Left ventricle myocardium inferior (tissue), 1 donor: ENCODE results near the gene ABCG5. TPM values are rescaled to one million over a fixed set of nuclear protein-coding genes. Genes with fewer than 3 reads are reported as not detected.

Source experiments
- DNase-seq: peaks from one replicate; pipeline ENCODE4 v3.0.0-alpha.2; 2020
- H3K27ac ChIP-seq: fragments of 200-600 bp; replicated peaks from 2 replicates; pipeline ENCODE4 v1.8.0; 2021
- H3K27me3 ChIP-seq: fragments of 200-600 bp; 2 replicates; pipeline ENCODE4 v1.8.0; 2021; ENCODE audit warnings: low read depth
- H3K36me3 ChIP-seq: fragments of 200-600 bp; 2 replicates; pipeline ENCODE4 v1.8.0; 2021
- H3K4me1 ChIP-seq: fragments of 200-600 bp; 2 replicates; pipeline ENCODE4 v1.8.0; 2021
- H3K4me3 ChIP-seq: fragments of 200-600 bp; 2 replicates; pipeline ENCODE4 v1.8.0; 2021; ENCODE audit warnings: mild to moderate bottlenecking, moderate library complexity
- H3K9me3 ChIP-seq: fragments of 200-600 bp; replicated peaks from 2 replicates; pipeline ENCODE4 v1.8.0; 2021
- intact Hi-C: fragments of 100-400 bp; cut with micrococcal nuclease; formaldehyde crosslinking; loops from one replicate; pipeline ENCODE4 v1.11.0; 2022
- total RNA-seq: library from RNA; stranded (reverse); fragmentation: NEBNext Ultra II Directional; extraction: Animal tissue kit (Norgen Biotek cat#: 25700); gene quantifications from one replicate; pipeline ENCODE4 v1.2.1, GENCODE V29; 2021
- TF ChIP-seq, protein P1 (sequence below): fragments of 200-600 bp; IDR thresholded peaks from 2 replicates; pipeline ENCODE4 v1.8.0; 2021; ENCODE audit warnings: antibody characterized with exemption, mild to moderate bottlenecking, borderline replicate concordance
- donor health status: DM: no; HTN: yes; CAD: no; lungs with severe emphysema.

The ABCG5 gene
- total RNA-seq, 1 donor from 2014 or later: not detected

DNA sequence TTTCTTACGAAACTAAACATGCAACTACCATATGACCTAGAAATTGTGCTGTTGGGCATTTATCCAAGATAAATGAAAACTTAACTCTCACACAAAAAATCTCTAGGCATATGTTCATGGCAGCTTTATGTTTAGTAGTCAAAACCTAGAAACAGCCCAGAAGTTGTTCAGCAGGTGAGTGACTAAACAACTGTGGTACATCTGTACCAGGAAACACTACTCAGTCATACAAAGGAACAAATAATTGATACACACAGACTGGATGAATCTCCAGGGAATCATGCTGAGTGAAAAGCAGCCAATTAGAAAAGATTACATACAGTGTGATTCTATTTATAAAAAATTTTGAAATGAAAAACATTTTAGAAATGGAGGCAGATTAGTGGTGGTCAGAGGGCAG lies 35.5 kb downstream of the ABCG5 start:
- intact Hi-C loops: no loop called here
- Histone ChIP-seq H3K9me3 (no peaks in the 10 kb centered on the region), H3K4me1 (no peaks in the 10 kb centered on the region), H3K27ac (no peak overlapping the region), H3K36me3 (peaks cover 41% of the 10 kb centered on the region), H3K27me3 (no peaks in the 10 kb centered on the region), H3K4me3 (no peak overlapping the region)
- no peak for DNase-seq
- TF ChIP-seq, protein P1, sequence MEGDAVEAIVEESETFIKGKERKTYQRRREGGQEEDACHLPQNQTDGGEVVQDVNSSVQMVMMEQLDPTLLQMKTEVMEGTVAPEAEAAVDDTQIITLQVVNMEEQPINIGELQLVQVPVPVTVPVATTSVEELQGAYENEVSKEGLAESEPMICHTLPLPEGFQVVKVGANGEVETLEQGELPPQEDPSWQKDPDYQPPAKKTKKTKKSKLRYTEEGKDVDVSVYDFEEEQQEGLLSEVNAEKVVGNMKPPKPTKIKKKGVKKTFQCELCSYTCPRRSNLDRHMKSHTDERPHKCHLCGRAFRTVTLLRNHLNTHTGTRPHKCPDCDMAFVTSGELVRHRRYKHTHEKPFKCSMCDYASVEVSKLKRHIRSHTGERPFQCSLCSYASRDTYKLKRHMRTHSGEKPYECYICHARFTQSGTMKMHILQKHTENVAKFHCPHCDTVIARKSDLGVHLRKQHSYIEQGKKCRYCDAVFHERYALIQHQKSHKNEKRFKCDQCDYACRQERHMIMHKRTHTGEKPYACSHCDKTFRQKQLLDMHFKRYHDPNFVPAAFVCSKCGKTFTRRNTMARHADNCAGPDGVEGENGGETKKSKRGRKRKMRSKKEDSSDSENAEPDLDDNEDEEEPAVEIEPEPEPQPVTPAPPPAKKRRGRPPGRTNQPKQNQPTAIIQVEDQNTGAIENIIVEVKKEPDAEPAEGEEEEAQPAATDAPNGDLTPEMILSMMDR: no peak

DNA sequence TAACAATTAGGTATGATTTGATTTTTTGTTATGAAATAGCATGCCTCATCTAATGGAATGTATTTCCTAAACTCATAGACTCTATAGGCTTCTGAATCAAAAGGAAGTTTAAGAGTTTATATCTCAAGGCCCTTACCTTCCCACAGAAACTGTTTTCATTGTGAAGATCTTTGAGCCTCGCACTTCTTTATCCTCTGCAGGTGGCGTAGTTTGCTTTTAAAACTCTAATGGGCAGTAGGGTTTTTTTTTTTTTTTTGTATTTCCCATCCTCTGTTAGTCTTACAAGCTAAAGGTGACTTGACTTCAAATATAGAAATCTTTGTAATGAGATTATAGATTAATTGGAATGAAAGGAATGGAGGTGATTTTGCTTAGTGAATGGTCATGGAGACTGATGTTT lies 36.5 kb downstream of the ABCG5 start:
- Histone ChIP-seq H3K4me1 (no peaks in the 10 kb centered on the region), H3K27me3 (no peaks in the 10 kb centered on the region), H3K9me3 (no peaks in the 10 kb centered on the region), H3K27ac (no peak overlapping the region), H3K4me3 (no peak overlapping the region), H3K36me3 (peaks cover 44% of the 10 kb centered on the region)
- TF ChIP-seq, protein P1: no peak
- intact Hi-C loops: no loop called here
- no peak for DNase-seq

DNA sequence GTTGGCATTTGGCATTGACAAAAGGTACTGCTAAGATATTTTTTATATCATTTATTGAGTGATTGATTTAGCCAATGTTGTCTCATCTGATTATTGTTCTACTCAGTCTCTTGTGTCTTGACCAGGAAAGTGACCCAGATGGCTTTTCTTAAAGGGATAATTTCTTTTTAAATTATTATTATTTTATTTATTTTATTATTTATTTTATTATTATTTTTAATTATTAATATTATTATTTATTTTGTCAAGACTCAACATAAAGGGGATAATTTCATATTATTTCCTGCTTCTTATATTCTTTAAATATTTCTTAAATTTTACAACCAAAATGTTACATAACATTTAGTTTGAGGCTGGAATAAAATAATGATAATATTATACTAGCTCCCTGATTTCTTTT lies 37.7 kb downstream of the ABCG5 start:
- Histone ChIP-seq H3K27me3 (no peaks in the 10 kb centered on the region), H3K4me1 (no peaks in the 10 kb centered on the region), H3K27ac (no peak overlapping the region), H3K4me3 (no peak overlapping the region), H3K9me3 (no peaks in the 10 kb centered on the region), H3K36me3 (peaks cover 39% of the 10 kb centered on the region)
- intact Hi-C loops: no loop called here
- no peak for DNase-seq
- TF ChIP-seq, protein P1: no peak

DNA sequence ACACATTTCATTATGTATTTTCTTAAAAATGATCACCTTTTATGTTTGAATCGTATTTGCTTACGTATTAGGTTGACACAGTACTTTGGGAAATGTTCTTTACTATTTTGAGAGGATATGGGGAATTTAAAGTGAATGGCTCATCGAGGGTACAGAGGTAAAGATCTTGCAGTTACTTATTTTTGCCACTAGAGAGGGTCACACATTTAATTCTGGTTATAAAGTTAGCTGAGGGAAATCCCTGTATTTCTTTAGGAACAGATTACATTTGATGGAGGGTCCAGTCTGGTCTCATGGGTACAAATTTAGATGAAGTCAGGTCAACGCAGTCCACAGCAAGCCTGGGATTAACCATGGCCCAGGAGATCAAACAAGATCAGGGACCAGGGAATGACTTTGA lies 40.3 kb downstream of the ABCG5 start:
- intact Hi-C loops: no loop called here
- Histone ChIP-seq H3K27ac (no peak overlapping the region), H3K9me3 (no peaks in the 10 kb centered on the region), H3K36me3 (peaks cover 35% of the 10 kb centered on the region), H3K4me3 (no peak overlapping the region), H3K27me3 (no peaks in the 10 kb centered on the region), H3K4me1 (no peaks in the 10 kb centered on the region)
- DNase-seq: no peak
- TF ChIP-seq, protein P1: peak; percentile 13

DNA sequence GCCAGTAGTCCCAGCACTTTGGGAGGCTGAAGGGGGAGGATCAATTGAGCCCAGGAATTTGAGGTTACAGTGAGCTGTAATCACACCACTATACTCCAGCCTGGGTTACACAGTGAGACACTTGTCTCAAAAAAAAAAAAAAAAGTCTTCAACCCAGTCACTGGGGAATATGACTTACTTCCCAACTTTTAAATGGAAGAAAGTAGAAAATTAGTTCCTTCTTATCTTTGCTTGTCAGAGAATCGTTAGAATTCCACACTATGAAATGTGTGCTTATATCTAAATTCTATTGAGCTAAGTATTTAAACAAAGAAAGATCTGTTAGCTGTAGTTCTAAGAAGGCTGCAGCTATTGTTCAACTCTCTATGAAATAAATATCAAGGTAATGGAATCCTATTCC lies 42.4 kb downstream of the ABCG5 start:
- peaks cover 43% of the 10 kb centered on the region for H3K36me3 ChIP-seq
- TF ChIP-seq, protein P1: no peak
- DNase-seq: no peak
- H3K4me1 ChIP-seq: no peaks in the 10 kb centered on the region
- no peak overlapping the region for H3K27ac ChIP-seq
- no peaks in the 10 kb centered on the region for H3K9me3 ChIP-seq
- H3K4me3 ChIP-seq: no peak overlapping the region
- H3K27me3 ChIP-seq: no peaks in the 10 kb centered on the region
- intact Hi-C loops: no loop called here

DNA sequence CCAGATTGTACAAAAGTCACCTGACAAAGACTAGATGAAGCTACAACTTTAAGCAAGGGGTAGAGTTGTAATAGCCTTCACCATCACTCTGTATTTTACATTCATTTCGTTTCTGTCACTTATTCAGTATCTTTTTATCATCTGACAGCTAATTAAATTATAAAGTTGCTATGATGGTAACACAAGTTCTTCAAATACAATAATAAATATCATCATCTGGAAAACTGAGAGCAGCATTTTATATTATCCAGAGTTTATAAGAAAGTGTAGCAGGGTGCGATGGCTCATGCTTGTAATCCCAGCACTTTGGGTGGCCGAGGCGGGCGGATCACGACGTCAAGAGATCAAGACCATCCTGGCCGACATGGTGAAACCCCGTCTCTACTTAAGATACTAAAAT lies 43.7 kb downstream of the ABCG5 start:
- no peaks in the 10 kb centered on the region for H3K27me3 ChIP-seq
- peaks cover 53% of the 10 kb centered on the region for H3K36me3 ChIP-seq
- H3K4me3 ChIP-seq: no peak overlapping the region
- no peak for DNase-seq
- H3K4me1 ChIP-seq: no peaks in the 10 kb centered on the region
- H3K27ac ChIP-seq: no peak overlapping the region
- TF ChIP-seq, protein P1: no peak
- intact Hi-C loops: no loop called here
- H3K9me3 ChIP-seq: no peaks in the 10 kb centered on the region
